Left ventricle myocardium inferior (tissue), 1 donor: ENCODE data around the gene YEATS4. TPM values are rescaled to one million over a fixed set of nuclear protein-coding genes. Genes with fewer than 3 reads are reported as not detected.

Experiments
- DNase-seq: peaks from one replicate; pipeline ENCODE4 v3.0.0-alpha.2; 2020
- H3K27ac ChIP-seq: fragments of 200-600 bp; replicated peaks from 2 replicates; pipeline ENCODE4 v1.8.0; 2021
- H3K27me3 ChIP-seq: fragments of 200-600 bp; 2 replicates; pipeline ENCODE4 v1.8.0; 2021; ENCODE audit warnings: low read depth
- H3K36me3 ChIP-seq: fragments of 200-600 bp; 2 replicates; pipeline ENCODE4 v1.8.0; 2021
- H3K4me1 ChIP-seq: fragments of 200-600 bp; 2 replicates; pipeline ENCODE4 v1.8.0; 2021
- H3K4me3 ChIP-seq: fragments of 200-600 bp; 2 replicates; pipeline ENCODE4 v1.8.0; 2021; ENCODE audit warnings: mild to moderate bottlenecking, moderate library complexity
- H3K9me3 ChIP-seq: fragments of 200-600 bp; replicated peaks from 2 replicates; pipeline ENCODE4 v1.8.0; 2021
- CTCF ChIP-seq: fragments of 200-600 bp; IDR thresholded peaks from 2 replicates; pipeline ENCODE4 v1.8.0; 2021; ENCODE audit warnings: antibody characterized with exemption, mild to moderate bottlenecking, borderline replicate concordance
- intact Hi-C: fragments of 100-400 bp; cut with micrococcal nuclease; formaldehyde crosslinking; loops from one replicate; pipeline ENCODE4 v1.11.0; 2022
- total RNA-seq: library from RNA; stranded (reverse); fragmentation: NEBNext Ultra II Directional; extraction: Animal tissue kit (Norgen Biotek cat#: 25700); gene quantifications from one replicate; pipeline ENCODE4 v1.2.1, GENCODE V29; 2021
- donor health status: DM: no; HTN: yes; CAD: no; lungs with severe emphysema.

YEATS4 gene
- total RNA-seq, 1 donor from 2014 or later = 12.8 TPM

DNA sequence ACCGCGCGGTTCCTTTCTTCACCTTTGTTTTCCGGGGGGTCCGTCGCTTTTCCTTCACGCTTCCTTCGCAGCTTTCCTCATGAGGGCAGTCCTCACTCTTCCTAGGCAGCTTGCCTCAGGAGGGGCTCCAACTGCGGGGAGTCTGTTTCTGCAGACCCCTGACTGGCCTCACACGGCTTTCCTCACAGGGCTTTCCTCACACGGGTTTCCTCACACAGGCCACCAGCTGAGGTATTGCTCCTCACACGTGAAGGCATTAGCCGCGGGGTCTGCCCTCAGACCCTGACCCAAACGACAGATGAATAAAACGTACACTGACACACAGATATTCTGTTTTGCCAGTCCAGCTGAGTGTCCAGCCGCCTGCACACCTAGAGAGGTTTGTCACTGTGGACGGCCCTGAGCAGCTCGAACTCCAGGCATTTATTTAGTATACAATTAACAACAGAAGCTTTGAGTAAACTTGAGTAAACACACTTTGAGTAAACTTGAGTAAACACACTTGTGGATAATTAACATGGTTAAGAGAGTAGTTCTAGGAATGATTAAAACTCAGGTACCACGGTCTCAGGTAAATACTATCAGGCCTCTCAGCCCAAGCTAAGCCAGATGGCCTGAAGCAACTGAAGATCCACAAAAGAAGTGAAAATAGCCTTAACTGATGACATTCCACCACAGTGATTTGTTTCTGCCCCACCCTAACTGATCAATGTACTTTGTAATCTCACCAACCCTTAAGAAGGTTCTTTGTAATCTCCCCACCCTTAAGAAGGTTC is 27.4 kb upstream of the YEATS4 start:
- H3K27me3 ChIP-seq = peaks cover 37% of the 10 kb centered on the region
- H3K4me1 ChIP-seq = no peaks in the 10 kb centered on the region
- no peak for TF ChIP-seq CTCF
- intact Hi-C loops = no loop called here
- DNase-seq = no peak
- no peaks in the 10 kb centered on the region for H3K9me3 ChIP-seq
- no peaks in the 10 kb centered on the region for H3K36me3 ChIP-seq
- H3K27ac ChIP-seq = no peak overlapping the region
- H3K4me3 ChIP-seq = peak overlapping the region; percentile 60

DNA sequence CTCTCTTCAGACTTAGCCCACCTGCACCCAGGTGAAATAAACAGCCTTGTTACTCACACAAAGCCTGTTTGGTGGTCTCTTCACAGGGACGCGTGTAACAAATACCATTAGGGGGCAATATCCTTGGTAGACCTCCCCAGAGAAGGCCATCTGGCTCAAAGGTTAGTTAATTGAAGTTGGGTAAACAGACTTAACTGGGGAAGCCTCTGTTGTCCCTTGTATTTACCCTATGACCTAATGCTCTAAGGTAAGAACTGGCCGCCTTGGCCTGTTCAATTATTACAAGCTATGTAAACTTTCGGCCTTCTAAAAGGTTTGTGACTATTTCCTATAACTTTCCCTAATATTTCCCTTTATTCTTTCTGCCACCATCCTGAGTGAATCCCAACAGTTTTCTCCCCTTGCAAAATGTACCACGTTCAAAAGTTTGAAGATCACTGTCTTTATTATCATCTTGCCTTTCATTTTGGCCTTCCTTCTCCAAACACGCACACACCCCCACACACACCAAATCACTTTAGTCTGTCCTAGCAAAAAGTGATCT is 26.7 kb upstream of the YEATS4 start:
- H3K27ac ChIP-seq = no peak overlapping the region
- no peaks in the 10 kb centered on the region for H3K9me3 ChIP-seq
- H3K4me1 ChIP-seq = no peaks in the 10 kb centered on the region
- no peak for DNase-seq
- intact Hi-C loops = no loop called here
- TF ChIP-seq CTCF = no peak
- no peak overlapping the region for H3K4me3 ChIP-seq
- H3K27me3 ChIP-seq = peaks cover 31% of the 10 kb centered on the region
- H3K36me3 ChIP-seq = no peaks in the 10 kb centered on the region

- Histone ChIP-seq H3K4me1 (no peaks in the 10 kb centered on the region), H3K27ac (no peak overlapping the region), H3K36me3 (no peaks in the 10 kb centered on the region), H3K9me3 (no peaks in the 10 kb centered on the region), H3K4me3 (no peak overlapping the region), H3K27me3 (peaks cover 22% of the 10 kb centered on the region)
- intact Hi-C loops = no loop called here
- no peak for TF ChIP-seq CTCF
- DNase-seq = no peak
Observed at GRCh38 chr12:69334158-69334557, 25.4 kb upstream of the YEATS4 start.

DNA sequence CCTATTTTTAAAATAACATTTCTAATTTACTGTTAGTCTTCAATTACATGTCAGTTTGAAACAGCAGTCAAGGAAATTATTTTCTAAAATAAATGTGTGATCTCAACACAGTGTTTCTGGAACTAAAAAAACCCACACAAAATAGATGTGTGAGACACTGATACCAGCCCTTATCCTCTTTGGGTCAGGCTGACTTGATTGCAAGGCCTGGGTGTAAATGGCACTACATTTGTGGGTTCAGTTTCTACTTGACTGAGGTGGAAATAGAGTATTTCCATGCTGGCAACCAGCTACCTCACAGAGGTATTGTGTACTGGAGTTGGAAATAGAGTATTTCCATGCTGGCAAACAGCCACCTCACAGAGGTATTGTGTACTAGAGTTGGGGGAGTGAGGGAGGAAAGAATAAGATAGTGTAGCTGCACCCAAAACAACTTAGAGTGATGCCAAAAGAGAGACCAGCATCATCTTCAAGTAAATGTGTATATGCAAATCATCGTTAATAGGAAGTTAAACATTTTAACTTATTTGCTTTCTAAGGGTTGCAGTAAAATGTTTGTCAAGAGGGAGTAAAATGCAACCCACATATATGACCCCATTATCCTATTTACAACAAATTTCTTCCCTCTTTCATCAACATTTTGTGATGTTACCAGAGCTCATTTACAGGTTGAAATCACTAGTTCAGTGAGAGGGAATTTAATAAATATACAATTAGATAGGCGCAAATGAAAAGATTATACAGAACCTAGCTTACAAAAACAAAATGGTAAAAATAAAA is 22.0 kb upstream of the YEATS4 start:
- TF ChIP-seq CTCF = no peak
- H3K36me3 ChIP-seq = no peaks in the 10 kb centered on the region
- intact Hi-C loops = no loop called here
- DNase-seq = no peak
- no peaks in the 10 kb centered on the region for H3K4me1 ChIP-seq
- peaks cover 6% of the 10 kb centered on the region for H3K27me3 ChIP-seq
- no peaks in the 10 kb centered on the region for H3K9me3 ChIP-seq
- no peak overlapping the region for H3K4me3 ChIP-seq
- H3K27ac ChIP-seq = no peak overlapping the region

DNA sequence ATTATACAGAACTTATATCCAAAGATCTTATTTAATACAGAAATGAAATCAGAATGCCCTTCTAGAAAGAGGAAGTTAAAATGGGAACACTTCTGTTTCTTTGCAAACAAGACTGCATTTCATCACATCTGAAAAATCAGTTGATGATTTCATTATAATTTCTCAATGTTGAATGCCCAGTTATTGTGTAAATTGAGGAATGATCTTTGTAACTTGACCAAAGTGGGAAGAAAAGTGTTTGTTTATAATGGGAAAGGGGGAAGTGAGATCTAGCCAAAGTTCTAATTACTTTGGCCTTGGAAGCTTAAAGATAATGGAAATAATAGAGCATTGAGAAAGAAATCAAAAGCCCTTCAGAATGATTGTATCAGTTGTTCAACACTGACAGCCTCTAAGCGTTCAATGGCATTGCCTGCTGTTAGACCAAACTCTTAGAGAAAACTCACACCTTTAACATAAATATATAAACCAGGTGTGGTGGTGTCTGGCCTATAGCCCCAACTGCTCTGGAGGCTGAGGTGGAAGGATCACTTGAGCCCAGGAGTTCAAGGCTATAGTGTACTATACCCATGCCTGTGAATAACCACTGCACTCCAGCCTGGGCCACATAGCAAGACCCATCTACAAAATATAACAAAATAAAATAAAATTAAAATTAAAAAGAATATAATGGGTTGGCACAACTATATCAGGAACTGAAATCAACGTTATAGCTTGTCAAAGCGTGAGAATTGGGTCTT is 21.3 kb upstream of the YEATS4 start:
- no peak for TF ChIP-seq CTCF
- Histone ChIP-seq H3K4me3 (no peak overlapping the region), H3K36me3 (no peaks in the 10 kb centered on the region), H3K27me3 (peaks cover 3% of the 10 kb centered on the region), H3K4me1 (no peaks in the 10 kb centered on the region), H3K9me3 (no peaks in the 10 kb centered on the region), H3K27ac (no peak overlapping the region)
- DNase-seq = no peak
- intact Hi-C loops = no loop called here
